GM12878 (cell line): Measurements from ENCODE around the gene AKNA. TPM values are rescaled to one million over a fixed set of nuclear protein-coding genes. Genes with fewer than 3 reads are reported as not detected.

Source experiments
- ATAC-seq: fragments of 200-7000 bp; cut with Tn5 transposase; 3 replicates; pipeline ENCODE4 v1.9.1; 2020; ENCODE audit warnings: mild to moderate bottlenecking, moderate library complexity
- BruUV-seq: library from RNA; stranded (reverse); fragments of 400-500 nt; replicated peaks from 2 replicates; lab custom pipeline; 2021; lab: Mats Ljungman, UMichigan
- CTCF ChIA-PET: fragments of 300-600 bp; sonication (Branson Sonifier 250); formaldehyde crosslinking; extraction: SDS; loops from one replicate; lab custom pipeline; 2021; ENCODE audit warnings: inconsistent platforms; lab: Yijun Ruan, JAX
- POLR2A ChIA-PET: fragments of 350-600 bp; formaldehyde crosslinking; extraction: SDS; loops from one replicate; lab custom pipeline; 2021; ENCODE audit warnings: inconsistent platforms; lab: Charles Lee
- RAD21 ChIA-PET: fragments of 300-600 bp; sonication (Branson Sonifier 250); formaldehyde crosslinking; loops from one replicate; lab custom pipeline; 2023; ENCODE audit warnings: antibody characterized with exemption; ENCODE audit not compliant: unreplicated experiment; lab: Charles Lee
- SMC1A ChIA-PET: fragments of 300-600 bp; sonication (Branson Sonifier 250); formaldehyde crosslinking; loops from one replicate; lab custom pipeline; 2023; ENCODE audit not compliant: unreplicated experiment, uncharacterized antibody; lab: Charles Lee
- DNase-seq: peaks from one replicate; pipeline ENCODE4 v3.0.0-alpha.2; 2011; ENCODE audit warnings: low read depth, low spot score
- FAIRE-seq: peaks from 3 replicates; lab custom pipeline; 2011; peaks lifted over from hg19 to GRCh38; lab: Jason Lieb, UNC
- H2AFZ ChIP-seq: 2 replicates; pipeline ENCODE4 v1.6.0; 2011; ENCODE audit warnings: low read depth, low read length, control low read depth; ENCODE audit not compliant: control insufficient read depth
- H3K27ac ChIP-seq: 2 replicates; pipeline ENCODE4 v1.5.1; 2011; ENCODE audit warnings: control low read depth; ENCODE audit not compliant: control insufficient read depth, insufficient read depth
- H3K27me3 ChIP-seq, 2 experiments: replicated peaks in 1 of 2; 2 replicates each; pipeline versions ENCODE4 v1.6.0 to v1.6.1; 2011; ENCODE audit warnings: low read length in 1 of 2; ENCODE audit not compliant: control insufficient read depth in 2 of 2, insufficient read depth in 2 of 2
- H3K36me3 ChIP-seq, 2 experiments: 2 replicates each; pipeline ENCODE4 v1.5.1; 2011; ENCODE audit warnings: low read length in 1 of 2; ENCODE audit not compliant: control insufficient read depth in 2 of 2, insufficient read depth in 2 of 2
- H3K4me1 ChIP-seq: 2 replicates; pipeline ENCODE4 v1.6.1; 2011; ENCODE audit warnings: mild to moderate bottlenecking, low read length, moderate library complexity, mixed read lengths; ENCODE audit not compliant: control insufficient read depth, insufficient read depth
- H3K4me2 ChIP-seq: 2 replicates; pipeline ENCODE4 v1.6.0; 2011; ENCODE audit warnings: control low read depth; ENCODE audit not compliant: control insufficient read depth, insufficient read depth
- H3K4me3 ChIP-seq: fragments of 200-600 bp; sonication (generic); 2 replicates; pipeline ENCODE4 v1.5.1; 2016
- H3K79me2 ChIP-seq: 2 replicates; pipeline ENCODE4 v1.6.0; 2011; ENCODE audit warnings: low read length; ENCODE audit not compliant: control insufficient read depth, insufficient read depth
- H3K9ac ChIP-seq: 2 replicates; pipeline ENCODE4 v1.8.0; 2011; ENCODE audit warnings: low read length, control low read depth, mixed read lengths; ENCODE audit not compliant: control insufficient read depth, insufficient read depth
- H3K9me3 ChIP-seq: replicated peaks from 3 replicates; pipeline ENCODE4 v1.5.1; 2011; ENCODE audit warnings: mild to moderate bottlenecking, low read length; ENCODE audit not compliant: control insufficient read depth, insufficient read depth
- H4K20me1 ChIP-seq: 2 replicates; pipeline ENCODE4 v1.6.0; 2011; ENCODE audit not compliant: control insufficient read depth, insufficient read depth
- CHD2 ChIP-seq: IDR thresholded peaks from 2 replicates; pipeline ENCODE4 v1.6.1; 2011; ENCODE audit warnings: low read depth, low read length, improper control_type of control experiment, borderline replicate concordance
- FOXM1 ChIP-seq: IDR thresholded peaks from 2 replicates; pipeline ENCODE4 v1.6.1; 2012; ENCODE audit warnings: low read depth, mild to moderate bottlenecking, inconsistent platforms, low read length, moderate library complexity
- GATAD2B ChIP-seq: fragments of 450-650 bp; conservative IDR thresholded peaks from 2 replicates; pipeline ENCODE4 v1.6.1; 2017; ENCODE audit warnings: low read depth, mild to moderate bottlenecking, moderate library complexity
- HDAC6 ChIP-seq: fragments of 200-600 bp; sonication (generic); IDR thresholded peaks from one replicate; pipeline ENCODE4 v1.8.0; 2017; ENCODE audit warnings: antibody characterized with exemption; ENCODE audit not compliant: unreplicated experiment
- PAX5 ChIP-seq: IDR thresholded peaks from 2 replicates; pipeline ENCODE4 v1.6.1; 2011; ENCODE audit warnings: low read depth, low read length, borderline replicate concordance
- TBL1XR1 ChIP-seq: IDR thresholded peaks from 2 replicates; pipeline ENCODE4 v1.6.1; 2012; ENCODE audit warnings: low read depth, low read length, improper control_type of control experiment
- TCF12 ChIP-seq: IDR thresholded peaks from 2 replicates; pipeline ENCODE4 v1.6.1; 2011; ENCODE audit warnings: low read depth, mild to moderate bottlenecking, low read length
- WGBS: methylation state at CpG from one replicate; pipeline ENCODE4 v1.1.6; 2016; ENCODE audit warnings: low lambda C conversion rate; ENCODE audit not compliant: insufficient replicate concordance, insufficient coverage; ENCODE audit errors: missing lambda C conversion rate; 5-methylcytosine and 5-hydroxymethylcytosine counted together
- in situ Hi-C: fragments of 300-500 bp; cut with MboI; formaldehyde crosslinking; loops from 9 replicates; pipeline ENCODE4 v1.14.3; 2018; ENCODE audit warnings: mixed read lengths
- intact Hi-C: fragments of 100-400 bp; cut with micrococcal nuclease; formaldehyde crosslinking; loops from one replicate; pipeline ENCODE4 v1.14.2; 2022; ENCODE audit not compliant: unreplicated experiment
- polyA plus RNA-seq, 11 experiments: library from polyadenylated mRNA; depleted of rRNA in 4 of 11; unstranded in 6 of 11; stranded (reverse) in 5 of 11; fragments of >200 nt; fragmentation: Nextera tagmentation in 4 of 11; fragmentation: Illumina TruSeq in 1 of 11; extraction: Ambion mirVana in 4 of 11; extraction: Trizol in 1 of 11; gene quantifications; 1 replicate in 1 of 11; 2 replicates in 10 of 11; pipeline versions ENCODE4 v1.2.1 to v1.2.3, GENCODE V29; 2011 to 2016; ENCODE audit warnings: inconsistent platforms in 2 of 11, missing spikeins in 2 of 11, low read depth in 1 of 11
- total RNA-seq, 4 experiments: library from RNA; depleted of rRNA in 3 of 4; stranded (reverse); fragments of >200 nt in 3 of 4; fragmentation: Illumina TruSeq in 1 of 4; extraction: Trizol in 1 of 4; gene quantifications; 2 replicates each; pipeline versions ENCODE4 v1.2.1 to v1.2.3, GENCODE V29; 2013 to 2021
- TF ChIP-seq, protein P1 (sequence below): IDR thresholded peaks from 2 replicates; pipeline ENCODE4 v1.6.1; 2011; ENCODE audit warnings: low read depth, low read length, improper control_type of control experiment, borderline replicate concordance

AKNA gene
- total and polyA plus RNA-seq, 10 of the 15 experiments (the other 5 are each of a cell fraction or from before 2014, with no cell fraction given), result 1.6 to 132 (median 35.3) TPM

DNA sequence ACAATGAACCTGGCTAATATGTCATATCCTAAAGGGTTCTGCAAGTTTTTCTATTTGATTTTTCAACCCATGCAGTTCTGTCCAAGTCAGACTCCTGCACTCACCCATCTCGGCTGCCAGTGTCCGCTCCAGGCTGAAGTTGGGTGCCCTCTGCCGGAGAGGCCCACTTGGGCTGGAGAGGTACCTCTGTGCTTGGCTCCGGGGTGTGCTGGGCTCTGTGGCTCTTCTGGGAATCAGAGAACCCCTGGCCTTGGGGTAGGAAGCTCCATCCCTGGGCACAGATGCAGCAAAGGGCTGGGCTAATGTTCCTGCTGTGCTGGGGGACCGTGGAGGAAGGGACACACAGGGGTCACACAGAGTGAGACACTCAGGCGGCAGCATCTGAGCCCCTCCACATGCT lies 32.0 kb downstream of the AKNA start:
- RAD21 ChIA-PET, result no interaction called here
- Histone ChIP-seq H2AFZ (no peak overlapping the region), H3K4me2 (no peak overlapping the region), H4K20me1 (0 out of 2 replicates have a peak, but pooled peaks cover 2% of the 10 kb centered on the region), H3K27me3 (no peaks in the 10 kb centered on the region), H3K4me1 (peaks cover 4% of the 10 kb centered on the region), H3K9me3 (no peaks in the 10 kb centered on the region), H3K4me3 (no peak overlapping the region), H3K27ac (no peak overlapping the region), H3K79me2 (no peaks in the 10 kb centered on the region), H3K36me3 (peaks cover 45 to 63% of the 10 kb centered on the region in 2 experiments), H3K9ac (no peak overlapping the region)
- intact Hi-C loops (no loop called here), in situ Hi-C loops (no loop called here)
- TF ChIP-seq CHD2 (no peak), GATAD2B (no peak), PAX5 (no peak)
- TF ChIP-seq, protein P1, sequence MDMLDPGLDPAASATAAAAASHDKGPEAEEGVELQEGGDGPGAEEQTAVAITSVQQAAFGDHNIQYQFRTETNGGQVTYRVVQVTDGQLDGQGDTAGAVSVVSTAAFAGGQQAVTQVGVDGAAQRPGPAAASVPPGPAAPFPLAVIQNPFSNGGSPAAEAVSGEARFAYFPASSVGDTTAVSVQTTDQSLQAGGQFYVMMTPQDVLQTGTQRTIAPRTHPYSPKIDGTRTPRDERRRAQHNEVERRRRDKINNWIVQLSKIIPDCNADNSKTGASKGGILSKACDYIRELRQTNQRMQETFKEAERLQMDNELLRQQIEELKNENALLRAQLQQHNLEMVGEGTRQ, result no peak
- DNase-seq, result no peak
- no peak for ATAC-seq
- WGBS, result 89% methylated on average over 6 of the region's 6 CpGs
- FAIRE-seq, result no peak
- CTCF ChIA-PET, result interaction anchor here (1.0 kb wide), 1 partner anchor 35 kb away, joined by 4 read pairs; no protein-coding TSS in a partner anchor
- POLR2A ChIA-PET, result interaction anchor here (0.7 to 1.2 kb wide), 3 partner anchors 10 to 38 kb away, joined by 3 to 4 read pairs (median 4); no protein-coding TSS in a partner anchor
- no TSS peak for BruUV-seq
- SMC1A ChIA-PET, result interaction anchor here (0.7 to 2.0 kb wide), 4 partner anchors 8 to 267 kb away, joined by 3 to 6 read pairs (median 3); no protein-coding TSS in a partner anchor

DNA sequence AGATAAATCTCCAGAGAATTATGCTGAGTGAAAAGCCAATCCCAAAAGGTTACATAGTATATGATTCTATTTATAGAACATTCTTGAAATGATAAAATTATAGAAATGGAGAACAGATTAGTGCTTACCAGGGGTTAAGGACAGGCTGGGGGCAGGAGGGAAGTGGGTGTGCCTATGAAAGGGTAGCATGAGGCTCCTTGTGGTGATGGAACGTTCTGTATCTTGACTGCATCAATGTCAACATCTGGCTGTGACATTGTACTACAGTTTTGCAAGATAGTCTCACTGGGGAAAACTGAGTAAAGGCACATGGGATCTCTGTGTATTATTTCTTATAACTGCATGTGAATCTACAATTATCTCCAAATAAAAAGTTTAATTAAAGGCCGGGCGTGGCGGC lies 35.9 kb downstream of the AKNA start:
- DNase-seq (no peak), FAIRE-seq (no peak), ATAC-seq (no peak)
- H4K20me1 ChIP-seq, result no peaks in the 10 kb centered on the region
- peaks cover 41 to 52% of the 10 kb centered on the region in 2 experiments for H3K36me3 ChIP-seq
- TF ChIP-seq TBL1XR1, result no peak
- TF ChIP-seq TCF12, result no peak
- no peak for TF ChIP-seq HDAC6
- TF ChIP-seq FOXM1, result no peak
- BruUV-seq, result no TSS peak
- H3K9ac ChIP-seq, result no peak overlapping the region
- H3K27ac ChIP-seq, result no peak overlapping the region
- POLR2A ChIA-PET, result interaction anchor here (1.0 to 5.1 kb wide), 2 partner anchors 12 to 38 kb away, joined by 7 to 24 read pairs; no protein-coding TSS in a partner anchor
- H3K4me3 ChIP-seq, result no peak overlapping the region
- CTCF ChIA-PET, result interaction anchor here (1.0 to 3.3 kb wide), 2 partner anchors 13 to 33 kb away, joined by 3 to 18 read pairs; no protein-coding TSS in a partner anchor
- no peak overlapping the region for H2AFZ ChIP-seq
- no peaks in the 10 kb centered on the region for H3K27me3 ChIP-seq
- intact Hi-C loops (no loop called here), in situ Hi-C loops (no loop called here)
- SMC1A ChIA-PET, result interaction anchor here (0.6 to 1.8 kb wide), 4 partner anchors 10 to 45 kb away, joined by 3 to 9 read pairs (median 5); no protein-coding TSS in a partner anchor
- H3K4me2 ChIP-seq, result no peak overlapping the region
- RAD21 ChIA-PET, result no interaction called here
- no peaks in the 10 kb centered on the region for H3K9me3 ChIP-seq
- peaks cover 25% of the 10 kb centered on the region for H3K4me1 ChIP-seq
- 85% methylated on average over 4 of the region's 4 CpGs for WGBS
- no peaks in the 10 kb centered on the region for H3K79me2 ChIP-seq
